ENCODE data around the gene SLC35G2. TPM values are rescaled to one million over a fixed set of nuclear protein-coding genes. Genes with fewer than 3 reads are reported as not detected.
A peak's percentile ranks its signal among the peaks of the same experiment; 100 is the strongest.

The SLC35G2 gene
- total RNA-seq (2014; rRNA removed; shearing (Covaris generic)) = 38.7 and 42.3 TPM in 2 replicates
- polyA plus RNA-seq (2015; cell fraction: cytosol; rRNA removed) = 39.2 and 46.1 TPM in 2 replicates
- 51.5 and 52.7 TPM in 2 replicates for polyA plus RNA-seq (2015; cell fraction: nucleus; rRNA removed)

- peak; percentile 91 for DNase-seq (ENCODE audit: low read depth)
Observed at GRCh38 chr3:136818769-136819391, at the start of gene SLC35G2. TSS of gene SLC35G2 (plus strand) at chr3:136819126. CDS start at chr3:136854461, 35,335 bp downstream.

GRCh38 chr3:136772709-136773108 is 46.2 kb upstream of the SLC35G2 start:
- peak; percentile 55 for DNase-seq (ENCODE audit: low read depth)

GRCh38 chr3:136778865-136779264 is 40.1 kb upstream of the SLC35G2 start:
- DNase-seq (ENCODE audit: low read depth) = no peak

- no peak for DNase-seq (ENCODE audit: low read depth)
Observed at GRCh38 chr3:136780741-136781140, 38.2 kb upstream of the SLC35G2 start.

- no peak for DNase-seq (ENCODE audit: low read depth)
Observed at GRCh38 chr3:136783708-136784191, 35.2 kb upstream of the SLC35G2 start.

DNA sequence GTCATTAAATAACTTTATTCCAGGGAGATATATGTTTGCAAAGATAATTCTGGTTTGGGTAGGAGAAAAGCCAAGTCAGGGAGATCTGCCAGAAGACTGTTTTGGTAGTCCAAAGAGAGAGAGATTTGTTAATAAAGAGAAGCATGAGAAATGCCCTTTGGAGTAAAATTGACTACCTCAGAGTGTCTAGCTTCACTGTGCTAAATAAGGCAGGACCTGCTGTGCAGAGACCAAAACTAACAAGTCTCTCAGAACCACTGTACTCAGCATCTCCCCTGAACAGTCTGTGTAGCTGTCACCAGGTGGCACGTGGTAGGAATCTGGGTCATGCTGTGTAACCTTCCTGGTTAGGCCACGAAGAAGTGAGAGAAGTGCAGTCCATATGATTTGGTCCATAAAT is 31.6 kb upstream of the SLC35G2 start:
- no peak for DNase-seq (ENCODE audit: low read depth)

GRCh38 chr3:136788154-136788553 is 30.8 kb upstream of the SLC35G2 start:
- no peak for DNase-seq (ENCODE audit: low read depth)

GRCh38 chr3:136789976-136790375 is 28.9 kb upstream of the SLC35G2 start:
- DNase-seq (ENCODE audit: low read depth) = no peak

- no peak for DNase-seq (ENCODE audit: low read depth)
Observed at GRCh38 chr3:136790786-136791185, 28.1 kb upstream of the SLC35G2 start.

GRCh38 chr3:136792556-136793330 is 26.2 kb upstream of the SLC35G2 start:
- no peak for DNase-seq (ENCODE audit: low read depth)

DNA sequence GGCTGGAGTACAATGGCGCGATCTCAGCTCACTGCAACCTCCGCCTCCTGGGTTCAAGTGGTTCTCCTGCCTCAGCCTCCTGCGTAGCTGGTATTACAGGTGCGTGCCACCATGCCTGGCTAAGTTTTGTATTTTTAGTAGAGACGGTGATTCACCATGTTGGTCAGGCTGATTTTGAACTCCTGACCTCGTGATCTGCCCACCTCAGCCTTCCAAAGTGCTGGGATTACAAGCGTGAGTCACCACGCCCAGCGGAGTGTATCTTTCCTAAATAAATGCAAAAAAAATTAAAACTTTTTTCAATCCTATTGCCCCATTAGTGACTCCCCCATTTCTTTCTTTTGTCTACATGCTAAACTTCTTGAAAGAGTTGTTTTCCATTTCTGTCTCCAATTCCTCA is 17.8 kb upstream of the SLC35G2 start:
- DNase-seq (ENCODE audit: low read depth) = peak; percentile 80

- DNase-seq (ENCODE audit: low read depth) = peak; percentile 86
Observed at GRCh38 chr3:136802481-136802996, 16.4 kb upstream of the SLC35G2 start.

- no peak for DNase-seq (ENCODE audit: low read depth)
Observed at GRCh38 chr3:136804141-136804540, 14.8 kb upstream of the SLC35G2 start.

- no peak for DNase-seq (ENCODE audit: low read depth)
Observed at GRCh38 chr3:136804813-136805212, 14.1 kb upstream of the SLC35G2 start.

DNA sequence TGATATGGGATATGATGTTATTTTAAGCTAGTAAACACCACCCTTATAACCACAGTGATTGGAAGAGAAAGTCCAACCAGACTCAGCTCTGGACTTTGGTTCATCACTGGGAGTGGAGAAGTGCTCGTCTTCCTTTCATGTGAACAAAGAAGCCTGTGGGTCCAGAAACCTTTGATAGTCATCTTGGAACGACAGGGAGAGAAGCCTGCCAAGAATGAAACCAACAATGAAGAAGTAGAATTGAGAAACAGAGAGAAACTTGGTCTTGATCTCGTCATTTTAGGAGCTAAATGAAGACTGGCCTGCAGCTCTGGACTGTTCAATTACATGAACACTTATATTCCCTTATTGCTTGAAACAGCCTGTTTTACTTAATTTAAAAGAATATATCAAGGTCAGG is 13.1 kb upstream of the SLC35G2 start:
- no peak for DNase-seq (ENCODE audit: low read depth)

GRCh38 chr3:136811701-136812100 is 7.2 kb upstream of the SLC35G2 start:
- DNase-seq (ENCODE audit: low read depth) = no peak

DNA sequence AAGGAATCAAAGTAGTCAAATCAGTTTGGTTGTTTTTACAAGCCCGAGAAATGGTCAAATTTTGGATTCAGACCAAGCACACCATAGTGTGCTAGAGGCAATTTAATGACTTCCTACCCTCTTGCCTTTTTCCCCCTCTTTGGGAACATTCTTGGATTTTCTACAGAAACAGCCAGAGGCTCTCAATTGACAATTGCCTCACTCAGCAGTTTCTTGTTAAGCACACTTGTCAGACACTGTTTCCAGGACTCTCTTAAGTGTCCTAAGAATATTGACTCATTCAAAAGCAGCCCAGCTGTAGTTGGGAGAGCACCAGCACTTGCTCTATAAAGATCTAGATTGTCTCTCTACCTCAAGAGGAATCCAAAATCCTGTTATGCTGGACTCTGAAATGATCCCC is 1.5 kb upstream of the SLC35G2 start:
- peak; percentile 34 for DNase-seq (ENCODE audit: low read depth)

GRCh38 chr3:136818191-136818768 is 646 bp upstream of the SLC35G2 start:
- peak; percentile 100 for DNase-seq (ENCODE audit: low read depth)

GRCh38 chr3:136819392-136819730 is 435 bp downstream of the SLC35G2 start:
- DNase-seq (ENCODE audit: low read depth) = peak; percentile 83

GRCh38 chr3:136819731-136820679 is 1.1 kb downstream of the SLC35G2 start:
- DNase-seq (ENCODE audit: low read depth) = peak; percentile 42

GRCh38 chr3:136831461-136831860 is 12.5 kb downstream of the SLC35G2 start:
- DNase-seq (ENCODE audit: low read depth) = no peak
